ENCODE data around the gene C1QTNF2. TPM values are rescaled to one million over a fixed set of nuclear protein-coding genes. Genes with fewer than 3 reads are reported as not detected.

C1QTNF2 gene
- polyA plus RNA-seq, 1 donor (not counting 4 experiments of a cell fraction or from before 2014, with no cell fraction given), result 0.07 TPM

GRCh38 chr5:160367261-160367660 is 3.2 kb downstream of the C1QTNF2 start:
- H3K4me1 ChIP-seq (ENCODE audit: control insufficient read depth, extremely low read depth, insufficient read depth, low read length), result peaks cover 8% of the 10 kb centered on the region
- H3K27ac ChIP-seq (ENCODE audit: control insufficient read depth, insufficient read depth, low read length), result no peak overlapping the region
- no peaks in the 10 kb centered on the region for H3K9me3 ChIP-seq (ENCODE audit: control insufficient read depth, low read depth, low read length)
- FAIRE-seq (no peak), DNase-seq (ENCODE audit: low read depth, low spot score) (no peak)
- dilution Hi-C loops (cut with MboI; ENCODE audit: extremely low pct_ligation_motif_present, low sequenced_read_pairs), result no loop called here
- no peaks in the 10 kb centered on the region for H3K79me2 ChIP-seq (ENCODE audit: control insufficient read depth, insufficient read depth, low read length)
- no peaks in the 10 kb centered on the region for H4K20me1 ChIP-seq (ENCODE audit: control insufficient read depth, extremely low read depth, insufficient read depth, low read length)
- TF ChIP-seq EZH2 (IDR thresholded peaks at IDR 0.05; ENCODE audit: low read length), result no peak
- TF ChIP-seq, protein P1, sequence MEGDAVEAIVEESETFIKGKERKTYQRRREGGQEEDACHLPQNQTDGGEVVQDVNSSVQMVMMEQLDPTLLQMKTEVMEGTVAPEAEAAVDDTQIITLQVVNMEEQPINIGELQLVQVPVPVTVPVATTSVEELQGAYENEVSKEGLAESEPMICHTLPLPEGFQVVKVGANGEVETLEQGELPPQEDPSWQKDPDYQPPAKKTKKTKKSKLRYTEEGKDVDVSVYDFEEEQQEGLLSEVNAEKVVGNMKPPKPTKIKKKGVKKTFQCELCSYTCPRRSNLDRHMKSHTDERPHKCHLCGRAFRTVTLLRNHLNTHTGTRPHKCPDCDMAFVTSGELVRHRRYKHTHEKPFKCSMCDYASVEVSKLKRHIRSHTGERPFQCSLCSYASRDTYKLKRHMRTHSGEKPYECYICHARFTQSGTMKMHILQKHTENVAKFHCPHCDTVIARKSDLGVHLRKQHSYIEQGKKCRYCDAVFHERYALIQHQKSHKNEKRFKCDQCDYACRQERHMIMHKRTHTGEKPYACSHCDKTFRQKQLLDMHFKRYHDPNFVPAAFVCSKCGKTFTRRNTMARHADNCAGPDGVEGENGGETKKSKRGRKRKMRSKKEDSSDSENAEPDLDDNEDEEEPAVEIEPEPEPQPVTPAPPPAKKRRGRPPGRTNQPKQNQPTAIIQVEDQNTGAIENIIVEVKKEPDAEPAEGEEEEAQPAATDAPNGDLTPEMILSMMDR (optimal IDR thresholded peaks at IDR 0.05 in 1 of 3, IDR thresholded peaks at IDR 0.05 in 1 of 3, conservative IDR thresholded peaks at IDR 0.05 in 1 of 3; ENCODE audit: extremely low read depth in 1 of 3, insufficient read depth in 2 of 3, low read length in 3 of 3), result no peak
- no peak overlapping the region for H2AFZ ChIP-seq (ENCODE audit: control insufficient read depth, low read length)
- H3K9ac ChIP-seq (ENCODE audit: control insufficient read depth, extremely low read depth, insufficient read depth, low read length), result no peak overlapping the region
- H3K36me3 ChIP-seq (ENCODE audit: control insufficient read depth in 2 of 2, extremely low read depth in 1 of 2, insufficient read depth in 2 of 2, low read length in 2 of 2), result no peaks in the 10 kb centered on the region
- no peaks in the 10 kb centered on the region for H3K9me1 ChIP-seq (ENCODE audit: control insufficient read depth, extremely low read depth, insufficient read depth, low read length)
- no peak overlapping the region for H3K4me3 ChIP-seq (ENCODE audit: control insufficient read depth in 2 of 3, extremely low read depth in 1 of 3, insufficient read depth in 2 of 3, low read depth in 1 of 3, low read length in 3 of 3)
- no peak overlapping the region for H3K4me2 ChIP-seq (ENCODE audit: control insufficient read depth, extremely low read depth, insufficient read depth, low read depth, low read length)
- H3K27me3 ChIP-seq (ENCODE audit: control insufficient read depth, extremely low read depth, insufficient read depth, low read length), result peaks cover 5% of the 10 kb centered on the region

- no peak for DNase-seq (ENCODE audit: low read depth, low spot score)
- H3K4me1 ChIP-seq (ENCODE audit: control insufficient read depth, extremely low read depth, insufficient read depth, low read length), result peaks cover 8% of the 10 kb centered on the region
- H3K4me2 ChIP-seq (ENCODE audit: control insufficient read depth, extremely low read depth, insufficient read depth, low read depth, low read length), result no peak overlapping the region
- no peak overlapping the region for H3K4me3 ChIP-seq (ENCODE audit: control insufficient read depth in 2 of 3, extremely low read depth in 1 of 3, insufficient read depth in 2 of 3, low read depth in 1 of 3, low read length in 3 of 3)
- dilution Hi-C loops (cut with MboI; ENCODE audit: extremely low pct_ligation_motif_present, low sequenced_read_pairs), result no loop called here
- no peaks in the 10 kb centered on the region for H3K9me3 ChIP-seq (ENCODE audit: control insufficient read depth, low read depth, low read length)
- H3K9me1 ChIP-seq (ENCODE audit: control insufficient read depth, extremely low read depth, insufficient read depth, low read length), result no peaks in the 10 kb centered on the region
- H3K36me3 ChIP-seq (ENCODE audit: control insufficient read depth in 2 of 2, extremely low read depth in 1 of 2, insufficient read depth in 2 of 2, low read length in 2 of 2), result no peaks in the 10 kb centered on the region
- TF ChIP-seq, protein P1 (optimal IDR thresholded peaks at IDR 0.05 in 1 of 3, IDR thresholded peaks at IDR 0.05 in 1 of 3, conservative IDR thresholded peaks at IDR 0.05 in 1 of 3; ENCODE audit: extremely low read depth in 1 of 3, insufficient read depth in 2 of 3, low read length in 3 of 3), result no peak
- TF ChIP-seq EZH2 (IDR thresholded peaks at IDR 0.05; ENCODE audit: low read length), result no peak
- FAIRE-seq, result no peak
- no peak overlapping the region for H3K9ac ChIP-seq (ENCODE audit: control insufficient read depth, extremely low read depth, insufficient read depth, low read length)
- H3K79me2 ChIP-seq (ENCODE audit: control insufficient read depth, insufficient read depth, low read length), result no peaks in the 10 kb centered on the region
- H3K27me3 ChIP-seq (ENCODE audit: control insufficient read depth, extremely low read depth, insufficient read depth, low read length), result peaks cover 5% of the 10 kb centered on the region
- H4K20me1 ChIP-seq (ENCODE audit: control insufficient read depth, extremely low read depth, insufficient read depth, low read length), result no peaks in the 10 kb centered on the region
- H2AFZ ChIP-seq (ENCODE audit: control insufficient read depth, low read length), result no peak overlapping the region
- no peak overlapping the region for H3K27ac ChIP-seq (ENCODE audit: control insufficient read depth, insufficient read depth, low read length)
Measured at GRCh38 chr5:160366230-160366629, 4.2 kb downstream of the C1QTNF2 start.
